HG02884 (cell line): ENCODE measurements around the gene DLX2.
A peak's percentile ranks its signal among the peaks of the same experiment; 100 is the strongest.
"Not testable (repeated sequence)": the region's sequence is repeated elsewhere in the genome, so short reads cannot be mapped to it uniquely, and the experiment has no call there.

Experiments
- ATAC-seq: cut with Tn5 transposase; IDR thresholded peaks from one replicate; pipeline ENCODE4 v1.9.1; 2021; ENCODE audit warnings: mild to moderate bottlenecking, moderate library complexity; ENCODE audit not compliant: unreplicated experiment

Gene DLX2

DNA sequence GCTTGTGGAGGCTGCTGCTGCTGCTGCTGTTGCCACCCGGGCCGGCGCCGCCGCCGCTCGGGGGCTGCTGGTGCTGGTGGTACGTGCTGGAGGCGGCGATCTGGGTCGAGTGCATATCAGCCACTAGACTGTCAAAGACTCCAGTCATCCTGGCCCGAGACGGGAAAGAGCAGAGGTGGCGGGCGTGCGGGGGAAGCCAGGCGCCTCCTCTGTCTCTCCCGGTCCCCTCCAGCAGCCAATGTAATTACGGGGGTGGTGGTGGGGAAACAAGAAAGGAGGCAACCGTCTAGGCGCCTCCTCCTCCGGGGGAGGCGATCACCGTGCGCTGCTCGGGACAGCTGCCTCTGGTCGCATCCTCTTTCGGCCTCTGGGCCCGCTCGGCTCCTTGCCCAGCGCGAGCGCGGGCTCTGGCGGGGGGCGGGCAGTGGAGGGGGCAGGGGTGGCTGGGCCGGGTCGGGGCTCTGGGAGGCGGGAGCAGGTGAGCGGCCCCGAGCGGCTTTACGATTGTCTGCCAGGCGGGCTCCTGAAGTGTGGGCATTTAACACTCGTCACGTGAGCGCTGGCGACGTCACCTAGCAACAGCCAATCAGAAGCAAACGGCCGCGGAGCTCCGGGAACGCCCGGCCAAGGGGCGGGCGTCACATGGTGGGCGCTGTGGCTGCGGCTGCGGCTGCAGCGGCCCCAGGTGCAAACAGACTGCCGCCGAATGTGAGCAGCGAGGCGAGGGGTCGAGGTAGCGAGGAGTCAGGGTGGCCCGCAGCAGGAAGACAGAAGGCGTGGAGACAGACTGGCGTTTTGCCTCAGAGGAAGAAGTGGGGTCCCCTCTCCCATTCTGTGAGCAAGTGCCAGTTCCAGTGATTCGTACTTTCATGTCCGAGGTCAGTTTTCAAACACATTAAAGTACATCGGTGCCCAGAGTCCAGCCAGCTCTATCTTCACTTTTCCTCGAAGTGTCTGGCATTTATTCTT is at the start of gene DLX2:
TSS of gene DLX2 (minus strand) at position 510 of the 969 bp plus-strand sequence. CDS start at position 148, 362 bp downstream.
- peak; percentile 60 for ATAC-seq

DNA sequence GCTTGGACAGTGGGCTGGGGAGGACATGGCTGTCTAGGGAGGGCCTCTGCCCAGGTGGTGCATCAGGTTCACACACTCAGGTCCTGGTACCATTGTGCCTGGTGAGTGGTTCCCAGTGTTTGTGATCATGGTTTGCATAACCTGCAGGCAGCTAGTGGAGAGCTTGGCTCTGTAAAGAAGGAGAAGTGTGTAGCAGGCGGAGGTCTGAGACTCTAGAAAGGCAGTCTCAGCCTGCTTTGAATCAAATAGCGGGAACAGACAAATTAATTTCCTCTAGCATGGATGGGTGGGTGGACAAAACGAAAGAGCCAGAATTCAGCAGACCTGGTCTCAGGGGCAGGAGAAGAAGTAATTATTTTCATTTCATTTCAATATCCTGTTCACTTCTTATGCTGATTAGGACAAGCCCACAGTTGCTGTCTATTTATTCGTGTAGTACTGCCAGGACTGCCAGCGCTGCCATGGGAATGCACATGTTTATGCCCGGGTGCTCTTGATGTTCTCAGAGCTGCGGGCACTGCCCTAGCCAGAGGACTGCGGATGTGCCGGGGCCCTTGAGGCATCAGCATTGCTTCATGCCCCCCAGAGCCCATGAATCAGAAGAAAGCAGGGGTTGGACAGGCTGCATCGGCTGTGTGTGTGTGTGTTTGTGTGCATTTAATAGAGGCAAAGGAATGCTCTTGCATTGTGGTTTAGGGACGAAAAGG is 45.4 kb upstream of the DLX2 start:
- no peak for ATAC-seq

DNA sequence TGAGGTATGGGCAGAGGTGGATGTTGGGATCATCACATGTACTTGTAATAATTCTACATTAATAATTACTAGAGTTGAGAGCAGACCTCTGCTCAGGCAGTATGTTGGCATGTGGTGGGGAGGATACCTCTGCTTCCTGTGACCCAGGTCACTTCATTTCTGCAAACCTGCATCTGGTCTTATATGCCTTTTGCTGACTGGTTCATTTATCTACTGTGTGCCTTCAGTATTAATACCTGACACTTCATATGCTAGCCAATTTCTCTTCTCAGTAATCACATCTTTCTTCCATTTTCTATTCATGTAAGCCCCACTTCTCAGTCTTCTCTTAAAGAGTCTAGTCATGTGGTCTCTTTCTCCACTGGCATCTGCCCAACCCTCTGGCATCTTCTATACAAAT is 41.1 kb upstream of the DLX2 start:
- ATAC-seq: no peak

DNA sequence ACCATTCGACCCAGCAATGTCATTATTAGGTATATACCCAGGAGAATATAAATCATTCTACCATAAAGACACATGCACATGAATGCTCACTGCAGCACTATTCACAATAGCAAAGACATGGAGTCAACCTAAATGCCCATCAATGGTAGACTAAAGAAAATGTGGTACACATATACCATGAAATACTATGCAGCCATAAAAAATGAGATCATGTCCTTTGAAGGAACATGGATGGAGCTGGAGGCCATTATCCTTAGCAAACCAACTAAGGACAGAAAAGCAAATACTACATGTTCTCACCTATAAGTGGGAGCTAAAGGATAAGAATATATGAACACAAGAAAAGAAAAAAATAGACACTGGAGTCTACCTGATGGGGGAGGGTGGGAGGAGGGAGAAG is 36.0 kb upstream of the DLX2 start:
- not testable (repeated sequence) for ATAC-seq

DNA sequence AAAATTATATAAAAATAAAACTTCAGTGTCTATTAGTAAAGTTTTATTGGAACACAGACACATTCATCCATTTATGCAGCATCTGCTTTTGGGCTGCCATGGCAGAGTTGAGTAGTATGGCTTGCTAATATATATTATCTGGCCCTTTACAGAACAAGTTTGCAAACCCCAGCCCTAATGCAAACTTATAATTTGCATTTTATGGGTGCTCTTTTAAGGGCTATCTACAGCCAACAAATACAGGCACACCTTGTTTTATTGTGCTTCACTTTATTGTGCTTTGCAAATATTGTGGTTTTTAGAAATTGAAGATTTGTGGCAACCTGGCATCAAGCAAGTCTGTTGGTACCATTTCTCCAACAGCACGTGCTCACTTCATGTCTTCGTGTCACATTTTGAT is 35.2 kb upstream of the DLX2 start:
- ATAC-seq: no peak

DNA sequence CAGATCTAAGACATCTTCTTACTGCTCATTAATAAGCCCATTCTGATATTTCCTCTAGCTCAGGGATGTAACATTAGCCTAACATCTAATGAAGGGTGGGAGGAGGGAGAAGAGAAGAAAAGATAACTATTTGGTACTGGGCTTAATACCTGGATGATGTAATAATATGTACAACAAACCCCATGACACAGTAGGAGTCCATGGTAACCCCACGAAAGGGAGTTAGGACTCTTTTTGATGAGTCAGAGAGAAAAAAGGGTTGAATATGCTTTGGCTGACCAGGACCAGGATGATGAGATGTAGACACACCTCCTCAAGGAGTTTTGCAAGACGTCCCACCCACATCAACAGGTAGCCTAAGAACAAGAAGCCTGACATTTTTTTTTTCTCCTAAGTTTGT is 34.4 kb upstream of the DLX2 start:
- ATAC-seq: no peak

DNA sequence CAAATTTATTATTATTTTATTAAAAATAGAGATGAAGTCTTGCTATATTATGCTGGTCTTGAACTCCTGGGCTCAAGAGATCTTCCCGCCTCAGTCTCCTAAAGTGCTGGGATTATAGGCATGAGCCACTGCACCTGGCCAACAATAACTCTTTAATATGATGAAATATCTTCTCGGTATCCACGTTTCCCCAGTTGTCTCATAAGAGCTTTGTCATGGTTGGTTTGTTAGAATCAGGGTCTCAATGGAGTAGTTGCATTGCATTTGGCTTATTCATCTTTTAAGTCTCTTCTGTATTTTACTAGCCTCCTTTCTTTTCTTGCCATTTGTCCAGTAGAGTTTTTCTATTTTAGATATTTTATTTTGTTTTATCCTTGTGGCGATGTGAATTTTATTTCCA is 32.7 kb upstream of the DLX2 start:
- no peak for ATAC-seq

DNA sequence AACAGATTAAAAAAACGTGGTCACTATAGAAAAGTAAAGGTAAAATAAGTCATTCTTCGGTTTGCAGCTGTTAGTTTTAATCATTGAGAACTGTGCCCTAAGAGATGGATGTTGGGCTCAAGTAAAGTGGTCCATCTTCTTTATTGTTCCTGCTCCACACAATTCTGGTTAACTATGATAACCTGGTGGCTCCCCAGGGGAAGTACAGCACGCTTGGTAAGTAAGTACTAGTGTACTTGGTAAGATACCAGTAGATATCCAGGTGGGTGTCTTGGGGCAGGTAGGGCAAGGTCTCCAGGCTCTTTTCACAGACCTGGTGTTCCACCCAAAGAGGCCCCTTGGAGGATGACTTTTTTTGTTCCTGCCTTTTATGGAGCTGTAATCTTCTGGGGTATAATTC is 31.6 kb upstream of the DLX2 start:
- no peak for ATAC-seq

DNA sequence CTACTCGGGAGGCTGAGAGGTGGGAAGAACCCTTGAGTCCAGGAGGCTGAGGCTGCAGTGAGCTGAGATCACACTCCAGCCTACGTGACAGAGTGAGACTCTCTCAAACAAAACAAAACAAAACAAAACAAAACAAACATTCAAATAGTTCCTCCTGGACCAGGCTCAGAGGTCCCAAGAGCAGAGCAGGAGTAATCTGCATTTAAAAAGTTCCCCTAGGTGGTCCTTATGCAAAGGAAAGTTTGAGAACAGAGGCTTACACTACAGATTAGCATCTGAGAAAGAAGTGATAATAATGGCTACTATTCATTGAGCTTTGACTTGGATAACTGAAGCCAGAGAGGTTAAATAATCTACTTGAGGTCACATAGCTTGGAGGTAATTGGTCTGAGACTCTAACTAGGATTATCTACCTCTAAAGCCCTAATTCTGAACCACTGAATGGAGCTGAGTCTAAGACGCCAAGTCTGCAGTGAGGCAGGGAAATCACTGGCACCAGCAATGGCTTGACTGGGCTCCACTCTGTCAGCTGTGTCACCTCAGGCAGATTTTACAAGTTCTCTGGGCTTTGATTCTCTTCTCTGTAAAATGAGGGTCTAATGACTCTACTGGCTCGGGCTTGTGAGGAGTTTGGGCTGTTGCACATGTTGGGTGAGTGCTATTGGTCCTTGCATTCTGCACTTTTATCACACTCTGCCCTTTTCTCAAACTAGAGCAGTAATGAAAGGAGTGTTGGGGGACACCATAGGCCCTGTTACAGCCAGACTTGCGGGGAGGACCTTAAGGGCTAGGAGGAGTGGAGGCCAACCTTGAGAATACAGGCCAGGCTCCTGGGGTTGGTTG is 29.2 kb upstream of the DLX2 start:
- no peak for ATAC-seq

DNA sequence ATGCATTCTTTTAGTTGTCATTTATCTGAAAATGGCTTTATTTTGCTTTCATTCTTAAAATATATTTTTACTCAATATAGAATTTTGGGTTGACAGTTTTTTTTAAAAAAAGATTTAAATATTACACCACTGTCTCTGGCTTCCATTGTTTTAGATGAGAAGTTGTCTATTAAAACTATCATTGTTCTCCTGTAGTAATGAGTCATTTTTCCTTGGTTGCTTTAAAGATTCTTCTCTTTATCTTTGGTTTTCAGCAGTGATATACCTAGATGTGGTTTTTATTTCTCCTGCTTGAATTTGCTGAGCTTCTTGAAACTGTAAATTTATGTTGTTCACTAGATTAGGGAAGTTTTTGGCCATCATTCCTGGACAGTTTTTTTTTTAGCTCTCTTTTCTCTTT is 26.7 kb upstream of the DLX2 start:
- no peak for ATAC-seq

DNA sequence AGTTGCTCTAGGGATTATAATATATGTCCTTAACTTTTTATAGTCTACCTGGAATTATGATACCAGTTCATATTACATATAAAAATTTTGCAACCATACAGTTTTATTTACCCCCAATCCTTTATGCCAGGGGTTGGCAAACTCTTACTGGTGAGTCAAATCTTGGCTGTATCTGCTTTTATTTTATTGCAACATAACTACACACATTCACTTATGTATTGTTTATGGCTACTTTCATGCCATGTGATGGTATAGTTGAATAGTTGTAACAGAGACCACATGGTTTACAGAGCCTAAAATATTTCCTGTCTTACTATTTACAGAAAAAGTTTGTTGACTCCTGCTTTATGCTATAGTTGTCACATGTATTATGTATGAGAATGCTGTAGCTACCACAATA is 25.8 kb upstream of the DLX2 start:
- ATAC-seq: no peak

DNA sequence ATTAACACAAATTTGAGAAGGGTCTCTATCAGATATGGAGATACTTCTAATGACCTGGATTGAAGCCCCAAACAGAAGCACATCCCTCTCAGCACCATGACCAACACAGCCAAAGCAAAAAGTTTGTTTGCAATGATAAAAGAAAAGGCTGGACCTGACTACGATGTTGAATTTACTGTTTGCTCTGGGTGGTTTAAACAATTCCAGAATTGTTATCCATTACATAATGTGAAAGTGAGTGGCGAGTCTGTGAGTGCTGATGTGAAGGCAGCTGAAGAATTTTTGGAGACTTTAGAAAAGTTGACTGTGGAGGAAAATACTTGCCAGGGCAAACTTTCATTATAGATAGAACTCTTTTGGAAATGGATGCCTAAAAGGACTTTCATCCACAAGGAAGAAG is 17.4 kb upstream of the DLX2 start:
- no peak for ATAC-seq

DNA sequence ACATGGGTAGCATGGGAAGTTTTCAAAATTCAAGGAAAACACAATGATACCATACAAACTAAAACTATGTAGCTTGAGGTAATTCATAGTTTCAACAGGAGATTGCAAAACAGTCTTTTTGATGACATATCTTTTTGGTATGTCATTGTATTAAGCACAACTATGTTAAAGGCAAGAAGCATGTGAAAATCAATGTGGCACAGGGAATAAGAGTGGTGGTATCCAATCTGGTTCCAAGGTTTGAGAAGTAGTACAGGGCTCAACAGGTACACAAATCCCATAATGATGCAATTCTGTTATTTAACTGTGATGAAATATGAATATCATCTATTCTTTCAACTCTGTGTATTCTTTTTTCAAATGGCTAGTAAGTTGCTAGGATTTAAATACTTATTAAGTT is 16.4 kb upstream of the DLX2 start:
- no peak for ATAC-seq

DNA sequence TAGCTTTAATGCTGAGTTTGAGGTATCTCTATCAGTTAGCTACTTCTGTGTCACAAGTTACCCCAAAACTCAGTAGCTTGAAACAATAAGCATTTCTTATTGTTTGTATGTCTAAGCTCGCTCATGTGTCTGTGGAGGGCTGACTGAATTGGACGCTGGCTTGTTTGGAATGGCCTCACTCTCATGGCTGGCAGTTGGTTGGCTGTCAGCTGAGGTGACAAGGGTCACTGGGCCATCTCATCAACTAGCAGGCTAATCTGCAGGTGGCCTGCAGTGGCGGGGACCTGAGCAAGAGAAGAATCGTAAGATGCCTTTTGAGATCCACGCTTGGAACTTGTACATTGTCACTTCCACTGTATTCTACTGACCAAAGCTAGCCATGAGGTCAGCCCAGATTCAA is 13.4 kb upstream of the DLX2 start:
- no peak for ATAC-seq

DNA sequence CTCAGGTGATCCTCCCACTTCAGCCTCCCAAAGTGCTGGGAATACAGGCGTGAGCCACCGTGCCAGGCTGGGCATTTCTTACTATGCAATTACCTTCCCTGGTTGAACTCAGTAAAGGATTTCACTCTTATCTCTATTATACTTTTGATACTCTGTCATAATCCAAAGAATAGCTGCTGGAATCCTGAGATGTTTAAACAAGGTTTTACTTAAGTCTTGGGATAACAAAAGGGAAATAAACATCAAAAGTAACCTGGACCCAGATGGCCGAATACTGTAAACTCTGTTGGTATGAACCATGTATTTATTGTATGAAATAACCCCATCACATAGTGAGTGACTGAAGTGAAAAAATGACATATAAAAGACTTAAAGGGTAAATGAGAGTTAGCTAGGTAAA is 11.9 kb upstream of the DLX2 start:
- no peak for ATAC-seq

DNA sequence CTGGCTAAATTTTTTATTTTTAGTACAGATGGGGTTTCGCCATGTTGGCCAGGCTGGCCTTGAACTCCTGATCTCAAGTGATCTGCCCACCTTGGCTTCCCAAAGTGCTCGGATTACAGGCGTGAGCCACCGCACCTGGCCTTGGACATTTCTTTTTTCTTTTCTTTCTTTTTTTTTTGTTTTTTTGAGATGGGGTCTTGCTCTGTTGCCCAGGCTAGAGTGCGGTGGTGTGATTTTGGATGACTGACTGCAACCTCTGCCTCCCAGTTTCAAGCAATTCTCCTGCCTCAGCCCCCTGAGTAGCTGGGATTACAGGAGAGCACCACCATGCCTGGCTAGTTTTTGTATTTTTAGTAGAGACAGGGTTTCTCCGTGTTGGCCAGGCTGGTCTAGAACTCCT is 11.5 kb upstream of the DLX2 start:
- not testable (repeated sequence) for ATAC-seq

DNA sequence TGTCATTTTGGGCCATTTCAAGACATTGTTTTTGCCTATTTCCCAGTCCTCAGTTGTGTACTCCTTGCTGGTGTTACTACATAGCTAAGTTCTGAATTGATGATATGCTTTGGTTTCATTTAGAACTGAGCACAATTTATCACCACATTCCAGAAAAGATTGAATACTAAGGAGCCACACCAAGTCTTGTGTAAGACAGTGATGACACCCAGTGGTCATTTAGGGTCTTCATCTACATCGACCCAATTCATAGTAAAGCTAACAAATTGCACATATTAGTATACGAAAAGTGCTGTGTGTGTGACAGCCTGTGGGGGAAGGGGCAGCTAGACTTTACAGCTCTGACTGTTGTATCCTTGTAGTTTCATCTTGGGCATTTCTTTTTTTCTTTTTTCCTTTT is 10.9 kb upstream of the DLX2 start:
- no peak for ATAC-seq

DNA sequence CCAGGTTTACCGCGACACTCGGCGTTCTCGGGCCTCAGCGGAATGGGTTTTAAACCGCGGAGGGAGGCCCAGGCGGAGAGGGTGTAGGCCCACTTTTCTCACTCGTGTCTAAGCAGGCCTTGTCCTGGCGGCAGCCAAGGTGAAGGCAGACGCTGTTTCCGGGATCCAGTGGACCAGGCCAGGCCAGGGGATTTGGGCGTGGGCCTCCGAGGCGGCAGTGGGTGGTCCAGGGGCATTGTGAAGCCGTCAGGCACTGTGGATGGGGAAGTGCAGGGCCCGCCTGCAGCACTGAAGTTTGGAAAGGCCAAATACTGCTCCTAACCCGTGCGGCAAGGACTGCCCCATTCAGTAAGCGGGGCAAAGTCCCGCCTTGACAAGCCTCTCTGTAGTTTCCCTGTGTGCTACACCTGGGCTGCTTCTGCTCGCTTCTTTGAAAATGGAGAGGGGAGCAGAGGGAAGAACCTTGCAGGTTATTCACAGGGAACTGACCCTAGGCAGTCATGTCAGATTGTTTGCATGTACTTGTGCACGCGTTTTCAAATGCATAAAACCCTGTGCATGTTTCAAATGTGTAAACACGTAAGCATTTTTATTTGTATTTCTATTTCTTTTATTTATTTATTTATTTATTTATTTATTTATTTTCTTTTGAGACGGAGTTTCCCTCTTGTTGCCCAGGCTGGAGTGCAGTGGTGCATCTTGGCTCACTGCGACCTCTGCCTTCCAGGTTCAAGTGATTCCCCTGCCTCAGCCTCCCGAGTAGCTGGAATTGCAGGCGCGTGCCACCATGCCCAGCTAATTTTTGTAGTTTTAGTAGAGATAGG is 7.5 kb upstream of the DLX2 start:
- ATAC-seq: no peak

DNA sequence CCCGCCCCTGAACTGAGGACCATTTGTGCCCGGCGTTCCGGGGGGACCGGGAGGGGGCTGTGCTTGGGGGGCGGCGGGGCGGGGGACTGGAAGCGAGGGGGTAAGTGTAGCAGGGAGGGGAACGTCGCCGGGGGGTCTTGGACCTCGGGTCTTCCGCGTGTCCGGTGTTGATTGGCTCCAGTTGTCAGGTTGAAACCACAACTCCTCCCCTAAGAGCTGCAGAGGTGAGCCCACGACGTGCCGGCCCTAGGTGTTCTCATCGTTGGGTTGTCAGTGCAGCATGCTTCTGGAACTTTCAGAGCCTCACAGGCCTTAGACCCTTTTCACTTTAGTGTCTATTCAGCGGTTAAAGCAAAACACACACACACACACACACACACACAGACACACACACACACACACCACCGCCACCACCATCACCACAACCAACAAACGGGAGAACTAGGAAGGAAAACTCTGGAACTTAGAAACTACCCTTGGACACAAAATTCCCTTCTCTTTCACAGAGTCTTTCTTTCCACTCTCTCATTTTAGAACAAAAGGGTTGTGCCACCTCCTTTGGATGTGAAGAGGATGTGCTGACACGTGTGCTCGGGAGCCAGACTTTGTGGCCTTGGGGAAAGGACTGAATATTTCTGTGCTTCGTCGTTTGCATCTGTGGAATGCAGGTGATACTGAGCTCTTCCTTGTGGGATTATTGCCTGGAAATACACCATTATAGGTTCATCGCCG is 6.7 kb upstream of the DLX2 start:
- no peak for ATAC-seq

DNA sequence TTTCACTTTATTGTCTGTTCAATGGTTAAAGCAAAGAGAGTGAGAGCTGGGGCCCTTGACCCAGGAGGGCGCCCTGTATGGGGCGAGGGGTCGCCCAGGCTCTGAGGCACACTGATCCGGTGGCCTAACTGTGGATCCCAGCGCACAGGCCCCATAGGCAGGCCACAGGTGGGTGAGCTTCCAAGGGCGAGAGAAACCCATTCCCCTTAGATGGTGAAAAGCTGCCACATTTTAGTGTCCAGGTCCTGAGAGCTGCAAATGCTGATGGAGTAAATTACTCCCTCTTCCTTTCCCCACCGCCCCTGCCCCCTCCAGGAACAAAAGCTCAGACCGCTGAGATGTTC is 5.9 kb upstream of the DLX2 start:
- ATAC-seq: no peak
